ENCODE results near the gene LIPT1. TPM values are rescaled to one million over a fixed set of nuclear protein-coding genes. Genes with fewer than 3 reads are reported as not detected.

Gene LIPT1
- total and polyA plus RNA-seq, 2 of the 8 experiments (the other 6 are each of a cell fraction or from before 2014, with no cell fraction given), result 6.1 to 10.9 TPM

DNA sequence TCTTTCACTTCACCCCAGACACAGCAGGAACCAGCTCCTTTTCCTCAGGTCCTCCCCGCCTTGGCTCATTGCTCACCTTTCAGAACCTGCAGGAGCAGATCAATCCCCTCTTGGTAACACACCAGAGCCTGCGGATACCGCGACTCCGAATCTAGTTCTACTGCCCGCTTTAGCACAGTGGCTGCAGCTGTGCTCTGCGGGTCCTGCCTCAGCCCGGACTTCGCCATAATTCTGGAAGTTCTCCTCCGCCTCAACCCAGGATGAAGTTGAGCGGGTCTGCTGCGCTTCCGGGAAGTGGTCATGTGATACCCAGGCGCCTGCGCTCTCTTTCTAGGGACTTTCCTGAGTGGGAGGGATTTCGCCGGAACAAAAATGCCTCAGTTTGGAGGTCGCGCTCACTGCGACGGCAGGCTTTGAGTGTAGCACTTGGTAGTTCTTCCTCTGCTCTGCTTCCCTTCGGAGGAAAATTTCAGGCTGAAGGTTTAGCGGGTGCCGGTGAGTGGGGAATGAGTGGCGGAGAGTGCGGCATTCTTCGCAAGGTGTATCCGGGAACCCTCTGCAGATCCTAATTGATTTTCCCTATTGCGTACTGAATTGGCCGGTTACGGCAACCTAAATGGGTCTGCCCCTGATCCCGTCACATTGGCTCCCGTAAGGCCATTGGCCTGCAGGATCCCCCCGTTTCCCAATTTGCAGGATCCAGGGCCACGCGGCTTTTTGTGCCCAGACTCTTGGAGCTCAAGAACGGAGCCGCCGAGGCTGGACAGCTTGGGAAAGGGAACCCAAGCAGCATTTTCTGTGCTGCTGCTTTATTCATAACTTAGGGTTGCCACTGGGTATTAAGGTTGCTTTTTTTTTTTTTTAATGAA lies 26.2 kb downstream of the LIPT1 start, which contains the start of the genes MITD1 and MRPL30 (continued):
- peak; percentile 82 for TF ChIP-seq SP1 (IDR thresholded peaks at IDR 0.05; ENCODE audit: low read depth, low read length)
- TF ChIP-seq, protein P1, sequence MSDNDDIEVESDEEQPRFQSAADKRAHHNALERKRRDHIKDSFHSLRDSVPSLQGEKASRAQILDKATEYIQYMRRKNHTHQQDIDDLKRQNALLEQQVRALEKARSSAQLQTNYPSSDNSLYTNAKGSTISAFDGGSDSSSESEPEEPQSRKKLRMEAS (IDR thresholded peaks at IDR 0.05), result peak; percentile 86
